ENCODE results near the gene ADAM8.

- TF ChIP-seq PKNOX1 (IDR thresholded peaks at IDR 0.05) = no peak
- TF ChIP-seq FOXA1 (IDR thresholded peaks at IDR 0.05) = no peak
- no peak for TF ChIP-seq BHLHE40 (IDR thresholded peaks at IDR 0.05; ENCODE audit: borderline replicate concordance)
- no peak for TF ChIP-seq NFRKB (IDR thresholded peaks at IDR 0.05)
- no peak for TF ChIP-seq SUZ12 (IDR thresholded peaks at IDR 0.05)
- no peak for TF ChIP-seq ELF4 (IDR thresholded peaks at IDR 0.05)
These were observed 31.2 kb upstream of the ADAM8 start for GRCh38 chr10:133307776-133308420.
